CD14-positive monocyte (primary cell): ENCODE results near the gene NACA. TPM values are rescaled to one million over a fixed set of nuclear protein-coding genes. Genes with fewer than 3 reads are reported as not detected.

ENCODE experiments used
- DNase-seq, 3 donors: peaks; one replicate each; pipeline ENCODE4 v3.0.0-alpha.2; 2011 to 2022
- H2AFZ ChIP-seq: 2 replicates; pipeline ENCODE4 v1.6.0; 2012; ENCODE audit warnings: mild to moderate bottlenecking, low read depth, low read length, inconsistent platforms; ENCODE audit not compliant: insufficient read depth, poor library complexity, severe bottlenecking
- H3K27ac ChIP-seq, 2 donors: 1 replicate in 1 of 2; 2 replicates in 1 of 2; pipeline ENCODE4 v1.5.1; 2012 to 2013; ENCODE audit warnings: low read length in 2 of 2, control low read depth in 1 of 2, inconsistent platforms in 1 of 2, low read depth in 1 of 2, mild to moderate bottlenecking in 1 of 2
- H3K27me3 ChIP-seq, 2 donors: one replicate each; pipeline versions ENCODE4 v1.6.0 to v1.6.1; 2011 to 2013; ENCODE audit warnings: low read length in 2 of 2; ENCODE audit not compliant: control insufficient read depth in 2 of 2, insufficient read depth in 2 of 2
- H3K36me3 ChIP-seq, 2 donors: replicated peaks in 1 of 2; 1 replicate in 1 of 2; 2 replicates in 1 of 2; pipeline versions ENCODE4 v1.5.1 to v1.6.1; 2012 to 2013; ENCODE audit warnings: low read length in 2 of 2, control low read depth in 1 of 2, inconsistent platforms in 1 of 2, mild to moderate bottlenecking in 1 of 2; ENCODE audit not compliant: insufficient read depth in 2 of 2, control insufficient read depth in 1 of 2
- H3K4me1 ChIP-seq, 2 donors: 1 replicate in 1 of 2; 2 replicates in 1 of 2; pipeline versions ENCODE4 v1.5.1 to v1.6.1; 2012 to 2013; ENCODE audit warnings: low read length in 2 of 2, control low read depth in 1 of 2, inconsistent platforms in 1 of 2, mild to moderate bottlenecking in 1 of 2, moderate library complexity in 1 of 2; ENCODE audit not compliant: insufficient read depth in 2 of 2, control insufficient read depth in 1 of 2
- H3K4me2 ChIP-seq: replicated peaks from 2 replicates; pipeline ENCODE3; 2012; ENCODE audit warnings: low read length, moderate library complexity, mild to moderate bottlenecking; ENCODE audit not compliant: poor library complexity, severe bottlenecking; ENCODE audit errors: extremely low read depth
- H3K4me3 ChIP-seq, 3 experiments: fragments of 200-600 bp in 1 of 3; sonication (generic) in 1 of 3; replicated peaks in 1 of 3; 1 replicate in 2 of 3; 2 replicates in 1 of 3; pipeline ENCODE4 v1.5.1; 2011 to 2013; ENCODE audit warnings: low read length in 3 of 3, mild to moderate bottlenecking in 3 of 3, control low read depth in 2 of 3, low read depth in 2 of 3, inconsistent platforms in 1 of 3, moderate library complexity in 1 of 3
- H3K79me2 ChIP-seq: 2 replicates; pipeline ENCODE4 v1.6.0; 2012; ENCODE audit warnings: mild to moderate bottlenecking, control low read depth, inconsistent platforms, low read length, moderate library complexity; ENCODE audit not compliant: insufficient read depth
- H3K9ac ChIP-seq: 2 replicates; pipeline ENCODE4 v1.6.0; 2017; ENCODE audit warnings: low read length, mild to moderate bottlenecking; ENCODE audit not compliant: insufficient read depth, poor library complexity, severe bottlenecking
- H3K9me3 ChIP-seq, 2 donors: replicated peaks in 1 of 2; 1 replicate in 1 of 2; 2 replicates in 1 of 2; pipeline versions ENCODE4 v1.5.1 to v1.6.1; 2012 to 2013; ENCODE audit warnings: low read length in 2 of 2, control low read depth in 1 of 2; ENCODE audit not compliant: control insufficient read depth in 1 of 2, insufficient read depth in 1 of 2
- H4K20me1 ChIP-seq: 2 replicates; pipeline ENCODE4 v1.6.0; 2012; ENCODE audit warnings: mild to moderate bottlenecking, low read length, control low read depth, moderate library complexity; ENCODE audit not compliant: insufficient read depth
- H3K27ac Mint-ChIP-seq, 7 donors: one replicate each; pipeline ENCODE4 v1.8.0; 2020; ENCODE audit warnings: mild to moderate bottlenecking in 7 of 7, mixed read lengths in 7 of 7, moderate library complexity in 6 of 7, inconsistent platforms in 2 of 7
- H3K27me3 Mint-ChIP-seq, 3 donors: one replicate each; pipeline ENCODE4 v1.8.0; 2021 to 2022; ENCODE audit warnings: low read depth in 3 of 3, mild to moderate bottlenecking in 3 of 3, mixed read lengths in 3 of 3, moderate library complexity in 3 of 3, inconsistent platforms in 1 of 3
- H3K36me3 Mint-ChIP-seq, 2 donors: one replicate each; pipeline ENCODE4 v1.8.0; 2020; ENCODE audit warnings: mixed read lengths in 2 of 2, inconsistent platforms in 1 of 2, mild to moderate bottlenecking in 1 of 2
- H3K4me1 Mint-ChIP-seq: one replicate; pipeline ENCODE4 v1.8.0; 2020; ENCODE audit warnings: mild to moderate bottlenecking, mixed read lengths
- H3K4me3 Mint-ChIP-seq, 2 donors: one replicate each; pipeline ENCODE4 v1.8.0; 2020; ENCODE audit warnings: mild to moderate bottlenecking in 2 of 2, mixed read lengths in 2 of 2, moderate library complexity in 1 of 2
- H3K9me3 Mint-ChIP-seq, 7 donors: one replicate each; pipeline ENCODE4 v1.8.0; 2020 to 2022; ENCODE audit warnings: mixed read lengths in 7 of 7, mild to moderate bottlenecking in 6 of 7, moderate library complexity in 6 of 7, inconsistent platforms in 2 of 7
- CTCF ChIP-seq: fragments of 200-600 bp; IDR thresholded peaks from one replicate; pipeline ENCODE4 v1.8.0; 2022; ENCODE audit warnings: antibody characterized with exemption, mild to moderate bottlenecking
- WGBS: methylation state at CpG from one replicate; pipeline ENCODE4 v1.1.5; 2013; ENCODE audit warnings: missing lambda C conversion rate; ENCODE audit not compliant: insufficient coverage; 5-methylcytosine and 5-hydroxymethylcytosine counted together
- intact Hi-C, 2 donors: fragments of 100-400 bp; cut with micrococcal nuclease; formaldehyde crosslinking; loops; one replicate each; pipeline versions ENCODE4 v1.15.0 to v1.15.1; 2023
- polyA plus RNA-seq, 3 donors: library from polyadenylated mRNA; depleted of rRNA in 1 of 3; unstranded in 2 of 3; stranded (reverse) in 1 of 3; fragments of 300-500 nt in 2 of 3; fragments of >200 nt in 1 of 3; fragmentation: Illumina TruSeq in 2 of 3; gene quantifications; 1 replicate in 2 of 3; 2 replicates in 1 of 3; pipeline ENCODE4 v1.2.3, GENCODE V29; 2012 to 2021

NACA gene
- polyA plus RNA-seq, 3 donors, result 797 to 1,102 (median 937) TPM

GRCh38 chr12:56677680-56678079 lies 47.4 kb downstream of the NACA start:
- Histone ChIP-seq H3K4me3 (no peak overlapping the region), H3K9me3 (no peaks in the 10 kb centered on the region), H3K9ac (no peak overlapping the region), H3K4me1 (no peaks in the 10 kb centered on the region), H2AFZ (no peak overlapping the region), H3K79me2 (peaks cover 100% of the 10 kb centered on the region), H3K36me3 (peaks cover 12 to 30% of the 10 kb centered on the region in 2 donors), H3K4me2 (no peak overlapping the region), H3K27me3 (no peaks in the 10 kb centered on the region), H3K27ac (peak overlapping the region in 1 of 2 donors; percentile 5), H4K20me1 (peaks cover 100% of the 10 kb centered on the region)
- Mint-ChIP-seq H3K9me3 (no peaks in the 10 kb centered on the region), H3K4me1 (peaks cover 7% of the 10 kb centered on the region), H3K27ac (peak overlapping the region in 3 of 7 donors; percentile 46 to 87 (median 46)), H3K4me3 (no peak overlapping the region), H3K36me3 (peaks cover 21 to 54% of the 10 kb centered on the region in 2 donors), H3K27me3 (peaks cover 0 to 2% (median 0%) of the 10 kb centered on the region in 3 donors)
- no peak for TF ChIP-seq CTCF
- DNase-seq, result no peak
- intact Hi-C loops, result no loop called here
- no CpG with 5 or more reads among the region's 1 CpG for WGBS

GRCh38 chr12:56676851-56677580 lies 48.1 kb downstream of the NACA start:
- TF ChIP-seq CTCF, result no peak
- peaks cover 24 to 54% of the 10 kb centered on the region in 2 donors for H3K36me3 Mint-ChIP-seq
- no peak overlapping the region for H2AFZ ChIP-seq
- H3K9me3 Mint-ChIP-seq, result no peaks in the 10 kb centered on the region
- H3K27ac ChIP-seq, result peak overlapping the region in 1 of 2 donors; percentile 16
- intact Hi-C loops, result no loop called here
- no peaks in the 10 kb centered on the region for H3K4me1 ChIP-seq
- H3K4me3 Mint-ChIP-seq, result no peak overlapping the region
- WGBS, result 80% methylated on average over 3 of the region's 11 CpGs
- H3K79me2 ChIP-seq, result peaks cover 100% of the 10 kb centered on the region
- H3K4me1 Mint-ChIP-seq, result peaks cover 5% of the 10 kb centered on the region
- peak overlapping the region in 1 of 7 donors; percentile 50 for H3K27ac Mint-ChIP-seq
- peaks cover 0 to 2% (median 0%) of the 10 kb centered on the region in 3 donors for H3K27me3 Mint-ChIP-seq
- no peak overlapping the region for H3K9ac ChIP-seq
- H3K36me3 ChIP-seq, result peaks cover 19 to 36% of the 10 kb centered on the region in 2 donors
- peaks cover 100% of the 10 kb centered on the region for H4K20me1 ChIP-seq
- no peaks in the 10 kb centered on the region for H3K9me3 ChIP-seq
- no peak for DNase-seq
- H3K4me3 ChIP-seq, result no peak overlapping the region
- no peaks in the 10 kb centered on the region for H3K27me3 ChIP-seq
- no peak overlapping the region for H3K4me2 ChIP-seq
